Activated CD4-positive, alpha-beta T cell treated with anti-CD3 and anti-CD28 coated beads for 1 hour (primary cell): Measurements from ENCODE around the gene SEC16A.

ENCODE experiments used
- DNase-seq: peaks from one replicate; pipeline ENCODE4 v3.0.0-alpha.2; 2020

Gene SEC16A

GRCh38 chr9:136482793-136483588 is at the start of gene SEC16A:
Gene SEC16A, minus strand, starts transcription at chr9:136483040. Its CDS starts 5,425 bp downstream, at chr9:136477615.
- DNase-seq: peak; percentile 99

GRCh38 chr9:136531904-136532798 is 49.3 kb upstream of the SEC16A start:
- no peak for DNase-seq

- no peak for DNase-seq
Measured at GRCh38 chr9:136531186-136531903, 48.5 kb upstream of the SEC16A start.

- DNase-seq: no peak
Measured at GRCh38 chr9:136530461-136531089, 47.7 kb upstream of the SEC16A start.

GRCh38 chr9:136529516-136530460 is 46.9 kb upstream of the SEC16A start:
- DNase-seq: no peak

- no peak for DNase-seq
Measured at GRCh38 chr9:136528716-136529341, 46.0 kb upstream of the SEC16A start.

GRCh38 chr9:136527721-136528710 is 45.2 kb upstream of the SEC16A start:
- DNase-seq: no peak

- no peak for DNase-seq
Measured at GRCh38 chr9:136527131-136527530, 44.3 kb upstream of the SEC16A start.

- DNase-seq: no peak
Measured at GRCh38 chr9:136526625-136527066, 43.8 kb upstream of the SEC16A start.

- DNase-seq: no peak
Measured at GRCh38 chr9:136525841-136526499, 43.1 kb upstream of the SEC16A start.

- no peak for DNase-seq
Measured at GRCh38 chr9:136525207-136525606, 42.4 kb upstream of the SEC16A start.

- no peak for DNase-seq
Measured at GRCh38 chr9:136522314-136523237, 39.7 kb upstream of the SEC16A start.

- no peak for DNase-seq
Measured at GRCh38 chr9:136521537-136521936, 38.7 kb upstream of the SEC16A start.

- no peak for DNase-seq
Measured at GRCh38 chr9:136520053-136520540, 37.3 kb upstream of the SEC16A start.

- no peak for DNase-seq
Measured at GRCh38 chr9:136519263-136520052, 36.6 kb upstream of the SEC16A start.

- no peak for DNase-seq
Measured at GRCh38 chr9:136518623-136519022, 35.8 kb upstream of the SEC16A start.

- no peak for DNase-seq
Measured at GRCh38 chr9:136517950-136518349, 35.1 kb upstream of the SEC16A start.
